PC-3 (cell line): ENCODE results near the gene IFNA5. TPM values are rescaled to one million over a fixed set of nuclear protein-coding genes. Genes with fewer than 3 reads are reported as not detected.
A peak's percentile ranks its signal among the peaks of the same experiment; 100 is the strongest.

Source experiments
- ATAC-seq: fragments of 200-7000 bp; cut with Tn5 transposase; 2 replicates; pipeline ENCODE4 v1.9.1; 2020; ENCODE audit warnings: mild to moderate bottlenecking, moderate library complexity
- BruUV-seq: library from RNA; stranded (reverse); fragments of 400-500 nt; replicated peaks from 2 replicates; lab custom pipeline; 2021; lab: Mats Ljungman, UMichigan
- CTCF ChIA-PET: fragments of 300-600 bp; sonication (Branson Sonifier 250); formaldehyde crosslinking; loops from one replicate; lab custom pipeline; 2022; ENCODE audit warnings: antibody characterized with exemption; lab: Charles Lee
- POLR2A ChIA-PET: fragments of 300-600 bp; sonication (Branson Sonifier 250); formaldehyde crosslinking; loops from one replicate; lab custom pipeline; 2022; ENCODE audit warnings: antibody characterized with exemption; ENCODE audit not compliant: unreplicated experiment; lab: Charles Lee
- DNase-seq: peaks from one replicate; pipeline ENCODE4 v3.0.0-alpha.2; 2015
- H2AFZ ChIP-seq: fragments of 300-600 bp; sonication (generic); 2 replicates; pipeline ENCODE4 v1.6.0; 2016; ENCODE audit warnings: antibody characterized with exemption, low read length
- H3F3A ChIP-seq: fragments of 300-600 bp; sonication (generic); one replicate; pipeline ENCODE4 v1.6.0; 2017; ENCODE audit warnings: antibody characterized with exemption, low read length, control low read depth, mild to moderate bottlenecking; ENCODE audit not compliant: unreplicated experiment
- H3K27ac ChIP-seq: fragments of 300-600 bp; sonication (generic); 2 replicates; pipeline ENCODE4 v1.5.1; 2016; ENCODE audit warnings: mild to moderate bottlenecking, low read length
- H3K27me3 ChIP-seq: fragments of 300-600 bp; sonication (generic); 2 replicates; pipeline ENCODE4 v1.6.1; 2016; ENCODE audit warnings: low read length, mixed read lengths
- H3K36me3 ChIP-seq: fragments of 300-600 bp; sonication (generic); 2 replicates; pipeline ENCODE4 v1.6.1; 2016; ENCODE audit warnings: low read depth, mixed run types, low read length, mixed read lengths
- H3K4me1 ChIP-seq: fragments of 300-600 bp; sonication (generic); 2 replicates; pipeline ENCODE4 v1.5.1; 2016; ENCODE audit warnings: low read length; ENCODE audit not compliant: insufficient read depth
- H3K4me2 ChIP-seq: fragments of 300-600 bp; sonication (generic); 2 replicates; pipeline ENCODE4 v1.6.0; 2016; ENCODE audit warnings: low read length
- H3K4me3 ChIP-seq: fragments of 300-600 bp; sonication (generic); 2 replicates; pipeline ENCODE4 v1.5.1; 2016; ENCODE audit warnings: mild to moderate bottlenecking, low read length, mixed read lengths
- H3K79me2 ChIP-seq: fragments of 300-600 bp; sonication (generic); 2 replicates; pipeline ENCODE4 v1.6.1; 2017; ENCODE audit warnings: low read length, mixed read lengths
- H3K9ac ChIP-seq: fragments of 300-600 bp; sonication (generic); 2 replicates; pipeline ENCODE4 v1.6.0; 2016; ENCODE audit warnings: mild to moderate bottlenecking, low read length
- H3K9me2 ChIP-seq: fragments of 300-600 bp; sonication (generic); replicated peaks from 2 replicates; pipeline ENCODE4 v1.6.1; 2016; ENCODE audit warnings: mixed run types, low read length, mixed read lengths
- H3K9me3 ChIP-seq: fragments of 300-600 bp; sonication (generic); 2 replicates; pipeline ENCODE4 v1.6.1; 2016; ENCODE audit warnings: low read length, mixed read lengths
- H4K20me1 ChIP-seq: fragments of 300-600 bp; sonication (generic); 2 replicates; pipeline ENCODE4 v1.6.1; 2016; ENCODE audit warnings: low read length, mixed read lengths
- CTCF ChIP-seq: fragments of 300-600 bp; sonication (generic); conservative IDR thresholded peaks from 2 replicates; pipeline ENCODE4 v1.5.1; 2017; ENCODE audit warnings: antibody characterized with exemption, low read depth, mild to moderate bottlenecking, low read length
- EZH2 ChIP-seq: fragments of 300-600 bp; sonication (generic); IDR thresholded peaks from one replicate; pipeline ENCODE4 v1.6.1; 2017; ENCODE audit warnings: antibody characterized with exemption, mild to moderate bottlenecking, low read length; ENCODE audit not compliant: unreplicated experiment
- EZH2phosphoT487 ChIP-seq: fragments of 300-600 bp; sonication (generic); IDR thresholded peaks from 2 replicates; pipeline ENCODE4 v1.6.1; 2018; ENCODE audit warnings: mild to moderate bottlenecking, antibody characterized with exemption, low read length, borderline replicate concordance
- intact Hi-C: fragments of 100-400 bp; cut with micrococcal nuclease; formaldehyde crosslinking; loops from 2 replicates; pipeline ENCODE4 v1.9.0; 2023
- total RNA-seq: library from RNA; depleted of rRNA; stranded (reverse); fragments of >200 nt; gene quantifications from 2 replicates; pipeline ENCODE4 v1.2.3, GENCODE V29; 2014

Gene IFNA5
- total RNA-seq, 1 experiment from 2014 or later, result not detected

- H3K9ac ChIP-seq, result no peak overlapping the region
- no peak overlapping the region for H2AFZ ChIP-seq
- TF ChIP-seq CTCF (no peak), EZH2phosphoT487 (no peak), EZH2 (no peak)
- no peak overlapping the region for H3K4me2 ChIP-seq
- H3K27ac ChIP-seq, result no peak overlapping the region
- no peaks in the 10 kb centered on the region for H3K9me3 ChIP-seq
- DNase-seq, result no peak
- H3F3A ChIP-seq, result no peaks in the 10 kb centered on the region
- H3K27me3 ChIP-seq, result peaks cover 6% of the 10 kb centered on the region
- H3K79me2 ChIP-seq, result no peaks in the 10 kb centered on the region
- no TSS peak for BruUV-seq
- no peak overlapping the region for H3K4me3 ChIP-seq
- intact Hi-C loops, result no loop called here
- H3K36me3 ChIP-seq, result no peaks in the 10 kb centered on the region
- H3K4me1 ChIP-seq, result peaks cover 16% of the 10 kb centered on the region
- ATAC-seq, result no peak
- POLR2A ChIA-PET, result no interaction called here
- H4K20me1 ChIP-seq, result no peaks in the 10 kb centered on the region
- no peaks in the 10 kb centered on the region for H3K9me2 ChIP-seq
- CTCF ChIA-PET, result no interaction called here
Observed at GRCh38 chr9:21295992-21296391, 9.1 kb downstream of the IFNA5 start.

GRCh38 chr9:21294904-21295538 lies 10.1 kb downstream of the IFNA5 start:
- no peak overlapping the region for H2AFZ ChIP-seq
- H3K9me3 ChIP-seq, result no peaks in the 10 kb centered on the region
- H3K79me2 ChIP-seq, result no peaks in the 10 kb centered on the region
- H3K4me3 ChIP-seq, result no peak overlapping the region
- no peaks in the 10 kb centered on the region for H3F3A ChIP-seq
- ChIA-PET POLR2A (no interaction called here), CTCF (interaction anchor here (0.8 kb wide), 1 partner anchor 42 kb away, joined by 3 read pairs; no protein-coding TSS in a partner anchor)
- H3K9ac ChIP-seq, result no peak overlapping the region
- H3K27ac ChIP-seq, result peak overlapping the region; percentile 3; the same call in 1 of the 2 replicates
- no peak for DNase-seq
- no peak for ATAC-seq
- H3K4me2 ChIP-seq, result no peak overlapping the region
- H4K20me1 ChIP-seq, result no peaks in the 10 kb centered on the region
- intact Hi-C loops, result no loop called here
- H3K9me2 ChIP-seq, result no peaks in the 10 kb centered on the region
- TF ChIP-seq EZH2phosphoT487 (no peak), CTCF (no peak), EZH2 (no peak)
- H3K36me3 ChIP-seq, result no peaks in the 10 kb centered on the region
- peaks cover 16% of the 10 kb centered on the region for H3K4me1 ChIP-seq
- BruUV-seq, result no TSS peak
- no peaks in the 10 kb centered on the region for H3K27me3 ChIP-seq

GRCh38 chr9:21294364-21294774 lies 10.7 kb downstream of the IFNA5 start:
- no peaks in the 10 kb centered on the region for H3K9me2 ChIP-seq
- no peak overlapping the region for H2AFZ ChIP-seq
- H3K79me2 ChIP-seq, result no peaks in the 10 kb centered on the region
- BruUV-seq, result no TSS peak
- H3K9ac ChIP-seq, result no peak overlapping the region
- peak; percentile 83 for DNase-seq
- no peak overlapping the region for H3K4me2 ChIP-seq
- intact Hi-C loops, result no loop called here
- no peaks in the 10 kb centered on the region for H4K20me1 ChIP-seq
- peak; percentile 95 for ATAC-seq
- POLR2A ChIA-PET, result no interaction called here
- CTCF ChIA-PET, result interaction anchor here (0.8 kb wide), 1 partner anchor 42 kb away, joined by 3 read pairs; no protein-coding TSS in a partner anchor
- H3K27me3 ChIP-seq, result no peaks in the 10 kb centered on the region
- peak overlapping the region; percentile 3; the same call in 1 of the 2 replicates for H3K27ac ChIP-seq
- no peaks in the 10 kb centered on the region for H3F3A ChIP-seq
- no peak overlapping the region for H3K4me3 ChIP-seq
- H3K36me3 ChIP-seq, result no peaks in the 10 kb centered on the region
- no peak for TF ChIP-seq EZH2phosphoT487
- no peak for TF ChIP-seq EZH2
- TF ChIP-seq CTCF, result no peak
- peaks cover 16% of the 10 kb centered on the region for H3K4me1 ChIP-seq
- H3K9me3 ChIP-seq, result no peaks in the 10 kb centered on the region
